Measurements from ENCODE around the gene PHLPP1. TPM values are rescaled to one million over a fixed set of nuclear protein-coding genes. Genes with fewer than 3 reads are reported as not detected.

The PHLPP1 gene
- total RNA-seq, 1 experiment from 2014 or later: 14.7 TPM

DNA sequence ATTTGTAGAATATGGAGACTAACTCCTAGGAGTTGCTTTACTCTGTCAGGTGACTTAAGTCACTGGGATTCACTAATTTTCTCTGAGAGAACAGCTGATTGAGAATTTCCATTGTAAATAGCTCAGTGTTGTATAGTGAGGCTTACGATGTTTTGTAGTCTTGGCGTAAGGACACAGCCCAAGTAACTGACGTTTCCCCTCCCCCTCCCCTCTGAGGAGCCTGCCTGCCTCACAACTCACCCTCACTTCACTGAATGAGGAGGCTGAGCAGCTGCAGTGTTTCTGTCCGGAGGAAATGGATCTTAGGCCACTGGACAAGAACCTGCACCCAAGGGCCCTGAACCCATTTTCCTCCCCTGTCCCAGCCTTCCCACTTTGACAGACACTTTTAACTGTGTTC lies 264.6 kb downstream of the PHLPP1 start:
- no peaks in the 10 kb centered on the region for H3K27me3 ChIP-seq (ENCODE audit: insufficient read depth, low read length)
- POLR2A ChIA-PET: no interaction called here
- CTCF ChIA-PET: interaction anchor here (1.5 to 3.2 kb wide), 2 partner anchors 265 to 393 kb away, joined by 5 to 34 read pairs; partner anchors contain the start of gene PHLPP1

DNA sequence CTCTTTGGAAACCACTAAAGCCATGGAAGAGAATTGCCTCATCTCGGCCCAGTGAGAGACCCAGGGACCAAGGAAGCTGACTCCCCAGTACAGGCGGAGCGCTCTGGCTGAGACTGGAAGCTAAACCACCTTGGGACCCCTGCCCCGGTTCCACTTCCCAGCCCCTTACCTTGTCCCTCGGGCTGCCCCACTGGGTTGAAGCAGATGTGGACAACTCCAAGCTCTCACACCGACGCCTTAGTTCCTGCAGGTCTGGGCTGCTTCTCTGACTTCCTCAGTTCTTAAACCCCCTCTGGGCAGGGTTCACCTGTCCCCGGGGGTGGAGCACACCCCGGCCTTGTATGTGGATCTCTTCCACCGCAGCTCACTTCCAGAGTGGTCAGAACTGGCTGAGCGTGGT lies 266.2 kb downstream of the PHLPP1 start:
- ChIA-PET POLR2A (no interaction called here), CTCF (interaction anchor here (1.4 to 3.2 kb wide), 5 partner anchors 14 to 395 kb away, joined by 3 to 34 read pairs (median 9); partner anchors contain the start of gene PHLPP1), RAD21 (ENCODE audit: low non-redundant PET in 1 of 2, low total read pairs in 2 of 2, uncharacterized antibody in 2 of 2, unreplicated experiment in 2 of 2) (no interaction called here)
- no peak for DNase-seq (ENCODE audit: low read depth, low spot score)
- Histone ChIP-seq H3K79me2 (ENCODE audit: insufficient read depth, low read length) (no peaks in the 10 kb centered on the region), H3K9me2 (ENCODE audit: insufficient read depth) (no peaks in the 10 kb centered on the region), H3K36me3 (ENCODE audit: control insufficient read depth in 1 of 2, insufficient read depth in 2 of 2, low read length in 2 of 2) (no peaks in the 10 kb centered on the region; a peak in 1 of 4 replicates), H3K4me1 (ENCODE audit: control insufficient read depth in 1 of 2, insufficient read depth in 2 of 2, low read length in 2 of 2) (no peaks in the 10 kb centered on the region), H3K27ac (ENCODE audit: low read depth, low read length) (no peak overlapping the region), H3K9ac (ENCODE audit: low read length) (no peak overlapping the region), H3K4me3 (replicated peaks in 1 of 2; ENCODE audit: low read depth in 1 of 2, low read length in 2 of 2) (no peak overlapping the region), H3K27me3 (ENCODE audit: insufficient read depth, low read length) (no peaks in the 10 kb centered on the region), H3K4me2 (ENCODE audit: low read length) (no peak overlapping the region), H2AFZ (ENCODE audit: low read depth, low read length, poor library complexity, severe bottlenecking) (no peak overlapping the region), H3K9me3 (ENCODE audit: control insufficient read depth in 1 of 2, insufficient read depth in 1 of 2, low read depth in 1 of 2, low read length in 2 of 2) (no peaks in the 10 kb centered on the region), H4K20me1 (ENCODE audit: insufficient read depth) (no peaks in the 10 kb centered on the region)
- ATAC-seq: no peak
- no TSS peak for BruUV-seq (replicated peaks)
- intact Hi-C loops (cut with micrococcal nuclease): no loop called here
- TF ChIP-seq CEBPB (IDR thresholded peaks at IDR 0.05; ENCODE audit: low read depth) (no peak), SRF (IDR thresholded peaks at IDR 0.05; ENCODE audit: low read depth) (no peak), EZH2 (IDR thresholded peaks at IDR 0.05) (no peak), EGR1 (IDR thresholded peaks at IDR 0.05; ENCODE audit: low read depth) (no peak), ELF1 (IDR thresholded peaks at IDR 0.05; ENCODE audit: borderline replicate concordance, low read depth) (no peak), SIN3A (IDR thresholded peaks at IDR 0.05; ENCODE audit: low read depth) (no peak), SP1 (IDR thresholded peaks at IDR 0.05; ENCODE audit: low read depth) (no peak), RAD21 (IDR thresholded peaks at IDR 0.05; ENCODE audit: low read depth) (no peak), CBX3 (IDR thresholded peaks at IDR 0.05; ENCODE audit: low read depth) (no peak), EZH2phosphoT487 (IDR thresholded peaks at IDR 0.05; ENCODE audit: borderline replicate concordance) (no peak), FOSL1 (IDR thresholded peaks at IDR 0.05; ENCODE audit: low read depth) (no peak), YY1 (IDR thresholded peaks at IDR 0.05; ENCODE audit: extremely low read depth, insufficient replicate concordance, low read depth, low read length) (no peak), ZNF274 (IDR thresholded peaks at IDR 0.05; ENCODE audit: low read depth, low read length) (no peak), POLR2AphosphoS5 (IDR thresholded peaks at IDR 0.05; ENCODE audit: low read depth, low read length) (no peak), JUND (IDR thresholded peaks at IDR 0.05) (no peak)
- TF ChIP-seq, protein P1, sequence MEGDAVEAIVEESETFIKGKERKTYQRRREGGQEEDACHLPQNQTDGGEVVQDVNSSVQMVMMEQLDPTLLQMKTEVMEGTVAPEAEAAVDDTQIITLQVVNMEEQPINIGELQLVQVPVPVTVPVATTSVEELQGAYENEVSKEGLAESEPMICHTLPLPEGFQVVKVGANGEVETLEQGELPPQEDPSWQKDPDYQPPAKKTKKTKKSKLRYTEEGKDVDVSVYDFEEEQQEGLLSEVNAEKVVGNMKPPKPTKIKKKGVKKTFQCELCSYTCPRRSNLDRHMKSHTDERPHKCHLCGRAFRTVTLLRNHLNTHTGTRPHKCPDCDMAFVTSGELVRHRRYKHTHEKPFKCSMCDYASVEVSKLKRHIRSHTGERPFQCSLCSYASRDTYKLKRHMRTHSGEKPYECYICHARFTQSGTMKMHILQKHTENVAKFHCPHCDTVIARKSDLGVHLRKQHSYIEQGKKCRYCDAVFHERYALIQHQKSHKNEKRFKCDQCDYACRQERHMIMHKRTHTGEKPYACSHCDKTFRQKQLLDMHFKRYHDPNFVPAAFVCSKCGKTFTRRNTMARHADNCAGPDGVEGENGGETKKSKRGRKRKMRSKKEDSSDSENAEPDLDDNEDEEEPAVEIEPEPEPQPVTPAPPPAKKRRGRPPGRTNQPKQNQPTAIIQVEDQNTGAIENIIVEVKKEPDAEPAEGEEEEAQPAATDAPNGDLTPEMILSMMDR (IDR thresholded peaks at IDR 0.05 in 2 of 3, conservative IDR thresholded peaks at IDR 0.05 in 1 of 3; ENCODE audit: borderline replicate concordance in 1 of 3, insufficient read depth in 1 of 3, low read depth in 2 of 3, low read length in 2 of 3): no peak
- TF ChIP-seq, protein P2, sequence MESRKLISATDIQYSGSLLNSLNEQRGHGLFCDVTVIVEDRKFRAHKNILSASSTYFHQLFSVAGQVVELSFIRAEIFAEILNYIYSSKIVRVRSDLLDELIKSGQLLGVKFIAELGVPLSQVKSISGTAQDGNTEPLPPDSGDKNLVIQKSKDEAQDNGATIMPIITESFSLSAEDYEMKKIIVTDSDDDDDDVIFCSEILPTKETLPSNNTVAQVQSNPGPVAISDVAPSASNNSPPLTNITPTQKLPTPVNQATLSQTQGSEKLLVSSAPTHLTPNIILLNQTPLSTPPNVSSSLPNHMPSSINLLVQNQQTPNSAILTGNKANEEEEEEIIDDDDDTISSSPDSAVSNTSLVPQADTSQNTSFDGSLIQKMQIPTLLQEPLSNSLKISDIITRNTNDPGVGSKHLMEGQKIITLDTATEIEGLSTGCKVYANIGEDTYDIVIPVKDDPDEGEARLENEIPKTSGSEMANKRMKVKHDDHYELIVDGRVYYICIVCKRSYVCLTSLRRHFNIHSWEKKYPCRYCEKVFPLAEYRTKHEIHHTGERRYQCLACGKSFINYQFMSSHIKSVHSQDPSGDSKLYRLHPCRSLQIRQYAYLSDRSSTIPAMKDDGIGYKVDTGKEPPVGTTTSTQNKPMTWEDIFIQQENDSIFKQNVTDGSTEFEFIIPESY (IDR thresholded peaks at IDR 0.05; ENCODE audit: extremely low read depth, insufficient replicate concordance, low read length): no peak
- TF ChIP-seq, protein P3, sequence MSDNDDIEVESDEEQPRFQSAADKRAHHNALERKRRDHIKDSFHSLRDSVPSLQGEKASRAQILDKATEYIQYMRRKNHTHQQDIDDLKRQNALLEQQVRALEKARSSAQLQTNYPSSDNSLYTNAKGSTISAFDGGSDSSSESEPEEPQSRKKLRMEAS (IDR thresholded peaks at IDR 0.05): no peak

More for the DNA sequence above, 264.6 kb downstream of the PHLPP1 start:
- RAD21 ChIA-PET (ENCODE audit: low non-redundant PET in 1 of 2, low total read pairs in 2 of 2, uncharacterized antibody in 2 of 2, unreplicated experiment in 2 of 2): interaction anchor here in 1 of 2 experiments (1.0 kb wide), 1 partner anchor 265 kb away, joined by 3 read pairs; no protein-coding TSS in a partner anchor
- no peak overlapping the region for H3K27ac ChIP-seq (ENCODE audit: low read depth, low read length)
- H3K36me3 ChIP-seq (ENCODE audit: control insufficient read depth in 1 of 2, insufficient read depth in 2 of 2, low read length in 2 of 2): no peaks in the 10 kb centered on the region; a peak in 1 of 4 replicates
- no peak overlapping the region for H3K4me2 ChIP-seq (ENCODE audit: low read length)
- no peak overlapping the region for H3K9ac ChIP-seq (ENCODE audit: low read length)
- no peak for TF ChIP-seq SRF (IDR thresholded peaks at IDR 0.05; ENCODE audit: low read depth)
- no peak for TF ChIP-seq SP1 (IDR thresholded peaks at IDR 0.05; ENCODE audit: low read depth)
- TF ChIP-seq ZNF274 (IDR thresholded peaks at IDR 0.05; ENCODE audit: low read depth, low read length): no peak
- H3K4me3 ChIP-seq (replicated peaks in 1 of 2; ENCODE audit: low read depth in 1 of 2, low read length in 2 of 2): no peak overlapping the region
- no peak for DNase-seq (ENCODE audit: low read depth, low spot score)
- no peaks in the 10 kb centered on the region for H3K79me2 ChIP-seq (ENCODE audit: insufficient read depth, low read length)
- no peaks in the 10 kb centered on the region for H3K9me2 ChIP-seq (ENCODE audit: insufficient read depth)
- H3K4me1 ChIP-seq (ENCODE audit: control insufficient read depth in 1 of 2, insufficient read depth in 2 of 2, low read length in 2 of 2): no peaks in the 10 kb centered on the region
- no peak for ATAC-seq
- intact Hi-C loops (cut with micrococcal nuclease): no loop called here
- H3K9me3 ChIP-seq (ENCODE audit: control insufficient read depth in 1 of 2, insufficient read depth in 1 of 2, low read depth in 1 of 2, low read length in 2 of 2): no peaks in the 10 kb centered on the region
- no TSS peak for BruUV-seq (replicated peaks)
- no peaks in the 10 kb centered on the region for H4K20me1 ChIP-seq (ENCODE audit: insufficient read depth)
- no peak overlapping the region for H2AFZ ChIP-seq (ENCODE audit: low read depth, low read length, poor library complexity, severe bottlenecking)

Measured in HCT116 (cell line).